Ovary (tissue), 9 donors: ENCODE measurements around the gene ACAD9. TPM values are rescaled to one million over a fixed set of nuclear protein-coding genes. Genes with fewer than 3 reads are reported as not detected.
"Not testable (repeated sequence)": the region's sequence is repeated elsewhere in the genome, so short reads cannot be mapped to it uniquely, and the experiment has no call there.

Experiments
- DNase-seq, 5 donors: peaks; one replicate each; pipeline ENCODE4 v3.0.0-alpha.2; 2019 to 2020
- H3K27ac ChIP-seq, 2 donors: fragments of 200-600 bp; one replicate each; pipeline versions ENCODE4 v1.5.1 to v1.8.0; 2019 to 2022
- H3K27me3 ChIP-seq: fragments of 200-600 bp; one replicate; pipeline ENCODE4 v1.8.0; 2022
- H3K36me3 ChIP-seq: fragments of 200-600 bp; sonication (generic); one replicate; pipeline ENCODE4 v1.5.1; 2019
- H3K4me1 ChIP-seq: one replicate; pipeline ENCODE4 v1.8.1; 2013; ENCODE audit warnings: mild to moderate bottlenecking, moderate library complexity; ENCODE audit not compliant: insufficient read depth
- H3K4me3 ChIP-seq: fragments of 200-600 bp; sonication (generic); one replicate; pipeline ENCODE4 v1.5.1; 2017
- H3K9me3 ChIP-seq, 2 donors: fragments of 200-600 bp in 1 of 2; sonication (generic) in 1 of 2; one replicate each; pipeline versions ENCODE4 v1.5.1 to v1.8.1; 2013 to 2019; ENCODE audit warnings: mild to moderate bottlenecking in 1 of 2, moderate library complexity in 1 of 2
- CTCF ChIP-seq, 3 donors: fragments of 450-650 bp in 2 of 3; fragments of 200-600 bp in 1 of 3; IDR thresholded peaks; one replicate each; pipeline versions ENCODE4 v1.5.1 to v1.8.0; 2016 to 2022; ENCODE audit warnings: antibody characterized with exemption in 3 of 3, mild to moderate bottlenecking in 1 of 3
- EP300 ChIP-seq: sonication (generic); formaldehyde crosslinking; IDR thresholded peaks from one replicate; pipeline ENCODE4 v1.6.1; 2017; ENCODE audit warnings: antibody characterized with exemption
- POLR2A ChIP-seq: fragments of 450-650 bp; IDR thresholded peaks from one replicate; pipeline ENCODE4 v1.6.1; 2017; ENCODE audit warnings: antibody characterized with exemption, mild to moderate bottlenecking, moderate library complexity
- WGBS, 3 donors: extraction: QIAGEN DNeasy Blood & Tissue Kit in 1 of 3; methylation state at CpG; one replicate each; pipeline versions ENCODE4 v1.1.5 to v1.1.7; 2013 to 2017; 5-methylcytosine and 5-hydroxymethylcytosine counted together
- intact Hi-C, 4 donors: fragments of 100-400 bp; cut with DNase I; formaldehyde crosslinking; loops; one replicate each; pipeline versions ENCODE4 v1.11.0 to v1.15.1; 2022 to 2023
- polyA plus RNA-seq, 2 donors: library from polyadenylated mRNA; stranded (reverse); fragments of 200-250 nt in 1 of 2; fragments of 350-450 nt in 1 of 2; fragmentation: Illumina TruSeq in 1 of 2; extraction: RNeasy Lipid Tissue Mini Kit (QIAGEN cat#74804) in 1 of 2; gene quantifications; one replicate each; pipeline ENCODE4 v1.2.3, GENCODE V29; 2013 to 2014
- total RNA-seq, 7 donors: library from RNA; depleted of rRNA in 2 of 7; stranded (reverse); fragments of >200 nt in 2 of 7; fragmentation: NEBNext Ultra II Directional in 3 of 7; extraction: Animal tissue kit (Norgen Biotek cat#: 25700) in 3 of 7; gene quantifications; one replicate each; pipeline versions ENCODE4 v1.1.0 to v1.2.4, GENCODE V29; 2016 to 2023
- donor health status: DM: no; HTN: no; CAD: no; lungs with moderate emphysema.
- donor health status: DM: no; HTN: no; CAD: no.
- donor health status: Bipolar disorder and iron deficiency.
- donor health status: DM: yes; HTN: yes; CAD: no.
- donor health status: DM: no; HTN: no; CAD: no.
- donor health status: DM: yes; HTN: yes; CAD: no.

Gene ACAD9
- total and polyA plus RNA-seq, 9 donors: 21.8 to 51.7 (median 36.5) TPM

DNA sequence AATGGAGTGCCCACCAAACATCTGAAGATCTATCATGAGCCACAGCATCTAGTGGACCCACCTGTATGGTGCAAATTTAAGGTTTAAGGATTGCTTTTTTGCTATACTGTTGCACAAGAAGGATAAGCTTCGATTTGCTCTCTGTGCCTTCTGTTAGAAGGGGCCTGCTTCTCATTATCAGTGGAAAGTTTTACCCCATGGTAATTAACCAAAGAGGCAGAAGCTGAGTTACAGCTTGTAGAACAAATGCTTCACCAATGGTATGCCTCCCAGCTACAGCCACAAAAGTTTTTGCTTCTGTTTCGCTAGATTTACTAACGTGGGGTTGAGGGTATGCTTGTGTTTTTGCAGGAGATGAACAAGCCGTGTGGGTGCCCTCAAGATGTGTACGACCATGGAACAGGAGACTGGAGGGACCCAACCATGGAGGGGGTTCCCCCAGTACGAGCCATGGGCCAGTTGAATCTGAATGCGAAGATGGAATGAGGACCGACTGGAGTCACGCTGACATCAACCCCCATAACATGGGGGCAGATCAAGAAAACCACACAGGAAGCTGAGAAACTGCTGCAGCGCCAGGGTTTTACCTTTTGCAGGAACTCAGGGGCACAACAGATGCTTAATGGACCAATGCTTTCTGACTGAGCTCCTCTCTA, 43.5 kb downstream of the ACAD9 start:
- Histone ChIP-seq H3K4me1 (no peaks in the 10 kb centered on the region), H3K4me3 (no peak overlapping the region), H3K27ac (no peak overlapping the region), H3K36me3 (no peaks in the 10 kb centered on the region), H3K9me3 (no peaks in the 10 kb centered on the region), H3K27me3 (no peaks in the 10 kb centered on the region)
- TF ChIP-seq CTCF (IDR thresholded peaks at IDR 0.05) (no peak), EP300 (no peak), POLR2A (no peak)
- intact Hi-C loops: no loop called here
- DNase-seq: no peak
- 85 to 88% (median 86%) methylated on average over 10 of the region's 10 CpGs for WGBS, 3 donors

- WGBS, 3 donors: 93 to 95% (median 93%) methylated on average over 2 of the region's 2 CpGs
- H3K9me3 ChIP-seq: no peaks in the 10 kb centered on the region
- H3K27ac ChIP-seq: no peak overlapping the region
- no peak for TF ChIP-seq CTCF (IDR thresholded peaks at IDR 0.05)
- TF ChIP-seq POLR2A: no peak
- no peak for TF ChIP-seq EP300
- no peaks in the 10 kb centered on the region for H3K4me1 ChIP-seq
- H3K4me3 ChIP-seq: no peak overlapping the region
- DNase-seq: no peak
- intact Hi-C loops: no loop called here
- no peaks in the 10 kb centered on the region for H3K36me3 ChIP-seq
- H3K27me3 ChIP-seq: no peaks in the 10 kb centered on the region
Observed at GRCh38 chr3:128923576-128923975, 44.2 kb downstream of the ACAD9 start.

DNA sequence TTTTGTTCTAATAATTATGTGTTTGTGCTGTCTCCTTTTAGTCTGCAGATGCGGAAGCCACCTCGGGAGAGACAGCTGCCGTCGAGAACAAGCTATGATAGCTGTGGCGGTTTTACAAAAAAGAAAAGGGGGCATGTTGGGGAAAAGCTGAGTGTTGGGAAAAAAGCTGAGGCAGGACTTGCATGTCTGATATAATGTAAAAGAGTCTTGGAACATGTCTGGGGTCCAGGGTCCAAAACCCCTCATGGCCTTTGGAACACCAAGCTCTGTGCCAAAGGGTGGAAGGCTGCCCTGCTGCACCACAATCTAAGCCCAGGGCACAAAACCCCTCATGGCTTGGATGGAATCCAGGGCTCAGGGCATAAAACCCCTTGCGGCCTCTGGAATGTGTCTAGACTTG, 44.6 kb downstream of the ACAD9 start:
- WGBS, 3 donors: 89 to 94% (median 89%) methylated on average over 6 of the region's 6 CpGs
- H3K4me3 ChIP-seq, H3K27me3 ChIP-seq, H3K4me1 ChIP-seq, intact Hi-C loops, H3K36me3 ChIP-seq, H3K9me3 ChIP-seq, H3K27ac ChIP-seq, DNase-seq: not testable (repeated sequence)

- TF ChIP-seq POLR2A (no peak), EP300 (no peak), CTCF (IDR thresholded peaks at IDR 0.05) (no peak)
- intact Hi-C loops: no loop called here
- H3K27ac ChIP-seq: no peak overlapping the region
- H3K27me3 ChIP-seq: no peaks in the 10 kb centered on the region
- H3K4me3 ChIP-seq: no peak overlapping the region
- no peak for DNase-seq
- H3K4me1 ChIP-seq: no peaks in the 10 kb centered on the region
- no peaks in the 10 kb centered on the region for H3K9me3 ChIP-seq
- WGBS, 3 donors: 89 to 94% (median 92%) methylated on average over 3 of the region's 3 CpGs
- no peaks in the 10 kb centered on the region for H3K36me3 ChIP-seq
Observed at GRCh38 chr3:128929364-128929763, 49.9 kb downstream of the ACAD9 start.

- H3K4me1 ChIP-seq: no peaks in the 10 kb centered on the region
- H3K27me3 ChIP-seq: no peaks in the 10 kb centered on the region
- H3K9me3 ChIP-seq: no peaks in the 10 kb centered on the region
- no peak overlapping the region for H3K27ac ChIP-seq
- no peak overlapping the region for H3K4me3 ChIP-seq
- no peak for DNase-seq
- no peak for TF ChIP-seq CTCF (IDR thresholded peaks at IDR 0.05)
- no peak for TF ChIP-seq POLR2A
- no peak for TF ChIP-seq EP300
- intact Hi-C loops: no loop called here
- H3K36me3 ChIP-seq: no peaks in the 10 kb centered on the region
- 86 to 94% (median 89%) methylated on average over 10 of the region's 10 CpGs for WGBS, 3 donors
Observed at GRCh38 chr3:128931046-128931445, 51.6 kb downstream of the ACAD9 start.
